HG03103 (cell line): ENCODE data around the gene ASCL5.

Experiments used
- ATAC-seq: cut with Tn5 transposase; IDR thresholded peaks from one replicate; pipeline ENCODE4 v1.9.1; 2021; ENCODE audit warnings: low read depth; ENCODE audit not compliant: unreplicated experiment

Gene ASCL5

GRCh38 chr1:201153474-201154388 is 26.7 kb upstream of the ASCL5 start:
- peak; percentile 53 for ATAC-seq

GRCh38 chr1:201149400-201149799 is 22.4 kb upstream of the ASCL5 start:
- no peak for ATAC-seq

- ATAC-seq = no peak
Measured at GRCh38 chr1:201147396-201148015, 20.5 kb upstream of the ASCL5 start.

DNA sequence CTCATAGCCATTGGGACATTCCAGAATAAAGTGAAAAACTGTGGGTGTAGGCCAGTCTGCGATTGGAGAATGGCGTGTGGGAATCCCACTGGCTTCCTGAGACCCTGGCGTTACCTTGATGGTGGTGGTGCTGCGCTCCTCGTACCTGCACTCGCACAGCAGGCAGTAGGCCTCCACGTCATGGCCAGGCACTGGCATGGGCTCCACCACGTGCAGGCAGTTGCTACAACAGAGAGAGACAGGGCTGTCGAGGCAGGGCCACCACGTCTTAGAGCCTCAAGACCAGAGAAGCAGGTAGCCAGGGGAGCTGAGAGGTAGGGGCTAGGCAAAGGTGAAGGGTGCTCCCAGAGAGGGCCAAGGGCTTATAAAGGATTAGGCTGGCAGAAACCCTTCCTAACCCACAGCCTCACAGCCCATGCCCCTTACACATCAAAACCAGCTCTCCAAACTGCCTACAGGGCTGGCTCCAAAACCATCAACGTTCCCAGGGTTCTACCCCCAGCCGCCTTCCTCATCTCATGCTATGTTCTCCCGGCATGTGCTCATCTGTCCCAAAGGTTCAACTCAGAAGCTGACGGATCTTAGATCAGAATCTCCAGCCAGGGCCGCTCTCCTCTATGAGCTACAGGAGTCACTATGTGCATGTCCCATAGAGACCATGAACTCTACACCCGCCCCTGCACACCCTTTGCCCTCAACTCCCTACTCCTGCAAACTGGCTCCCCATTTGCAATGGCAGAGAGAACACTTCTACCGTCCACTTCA is 19.8 kb upstream of the ASCL5 start:
- ATAC-seq = no peak

GRCh38 chr1:201145816-201146215 is 18.8 kb upstream of the ASCL5 start:
- ATAC-seq = no peak

- ATAC-seq = no peak
Measured at GRCh38 chr1:201145132-201145531, 18.1 kb upstream of the ASCL5 start.

DNA sequence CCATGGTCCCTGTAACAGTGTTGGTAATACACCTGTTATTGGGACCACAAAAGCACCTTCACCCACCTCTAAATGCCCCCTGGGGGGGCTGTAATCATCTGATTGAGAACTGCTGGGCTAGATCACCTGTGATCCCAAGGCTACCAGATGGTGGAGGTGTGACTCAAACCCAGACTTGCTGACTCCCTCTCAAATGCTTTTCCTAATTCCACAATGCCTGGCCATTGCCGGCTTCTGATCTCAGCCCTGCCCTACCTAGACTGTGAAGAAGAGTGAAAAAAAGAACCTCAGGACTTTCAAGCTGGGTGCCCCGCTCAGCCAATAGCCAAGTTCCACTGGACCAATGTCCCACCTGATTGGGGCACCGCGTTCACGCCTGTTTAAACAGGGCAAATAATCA is 17.7 kb upstream of the ASCL5 start:
- no peak for ATAC-seq

- ATAC-seq = no peak
Measured at GRCh38 chr1:201143726-201144635, 17.0 kb upstream of the ASCL5 start.

- ATAC-seq = no peak
Measured at GRCh38 chr1:201142849-201143725, 16.1 kb upstream of the ASCL5 start.

DNA sequence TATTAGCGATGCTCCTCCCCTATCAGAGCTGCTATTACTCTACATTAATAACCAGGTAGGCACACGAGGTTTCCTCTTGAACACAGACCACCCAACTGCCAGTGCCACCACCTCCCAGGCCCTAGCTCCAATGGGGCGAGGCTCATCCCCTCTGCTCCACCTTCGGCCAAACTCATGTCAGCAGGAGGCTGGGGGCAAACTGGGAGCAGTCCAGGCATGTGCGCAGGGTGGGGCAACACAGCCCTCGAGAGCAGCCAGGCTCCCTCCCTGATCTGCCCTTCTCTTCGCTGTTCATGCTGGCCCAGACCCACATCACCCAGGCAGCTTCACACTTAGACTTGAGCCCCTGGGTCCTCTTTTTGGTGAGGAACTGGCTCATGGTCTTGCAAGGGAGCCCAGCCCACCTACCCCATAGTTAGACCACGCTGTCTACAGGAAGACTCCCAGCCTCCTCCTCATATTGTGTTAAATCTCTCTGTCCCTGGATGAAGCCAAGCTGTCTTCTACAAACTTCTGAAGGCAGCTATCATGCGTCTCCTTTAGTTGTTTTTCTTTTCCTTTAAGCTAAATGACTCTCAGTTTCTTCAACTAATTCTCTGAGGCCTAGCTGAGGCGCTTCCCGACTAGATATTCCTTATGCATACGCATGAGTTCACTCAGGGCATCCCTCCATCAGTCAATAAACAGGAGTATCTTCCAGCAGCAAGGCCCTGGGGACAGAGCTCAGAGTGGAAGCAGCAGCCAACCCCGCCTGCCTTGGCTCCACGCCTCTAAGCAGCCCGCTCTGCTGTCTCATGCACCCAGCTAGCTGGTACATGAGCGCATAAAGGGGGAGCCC is 15.2 kb upstream of the ASCL5 start:
- no peak for ATAC-seq

DNA sequence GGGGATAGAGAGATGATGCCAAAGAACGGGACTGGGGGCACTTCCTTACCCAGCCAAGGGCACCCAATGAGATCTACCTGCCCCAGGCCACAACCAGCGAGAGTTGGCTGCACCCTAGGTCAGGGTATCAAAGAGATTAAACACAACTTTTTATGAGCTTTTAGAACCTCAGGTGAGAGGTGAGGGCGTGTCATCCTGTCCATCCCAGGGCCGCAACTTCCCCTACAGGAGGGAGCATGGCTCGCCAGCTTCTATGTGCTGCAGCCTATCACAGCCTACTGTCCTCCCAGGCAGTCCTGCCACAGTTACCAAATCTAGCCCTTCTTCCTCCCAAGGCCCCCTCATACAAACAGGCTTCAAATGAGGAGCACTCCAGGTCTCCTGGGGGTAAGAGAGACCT is 14.4 kb upstream of the ASCL5 start:
- ATAC-seq = no peak

GRCh38 chr1:201140941-201141260 is 13.9 kb upstream of the ASCL5 start:
- ATAC-seq = no peak

DNA sequence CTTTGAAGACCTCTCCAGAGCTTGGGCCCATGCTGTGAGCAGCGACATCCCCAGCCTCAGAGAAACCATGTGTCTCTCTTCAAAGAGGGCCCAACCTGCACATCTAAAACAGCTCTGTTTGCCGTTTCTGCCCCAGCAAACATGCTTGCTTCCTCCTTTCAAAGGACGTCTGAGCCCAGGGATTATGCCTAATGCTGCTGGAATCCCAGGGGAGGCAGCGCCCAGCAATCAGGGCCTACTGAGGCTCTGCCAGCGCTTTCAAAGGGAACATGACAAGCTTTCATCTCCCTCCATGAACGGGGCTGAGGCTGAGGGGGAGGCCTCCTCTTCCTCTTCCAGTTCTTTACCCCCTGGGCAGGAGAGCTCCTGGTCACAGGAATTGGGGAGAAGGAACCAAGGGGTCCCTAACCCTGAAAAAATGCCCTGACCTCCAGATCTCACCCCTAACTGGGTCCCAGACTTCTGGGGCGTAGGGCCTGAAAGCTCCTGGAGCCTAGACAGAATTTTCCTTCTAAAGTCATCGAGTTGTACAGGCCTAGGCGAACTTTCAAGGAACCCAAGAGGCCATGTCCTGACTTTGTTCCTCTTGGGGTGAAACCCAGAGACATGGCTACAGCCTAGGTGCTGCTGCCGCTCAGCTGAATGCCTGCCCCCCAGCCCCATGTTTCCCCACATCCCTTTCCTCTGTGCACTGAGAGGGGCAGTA is 13.4 kb upstream of the ASCL5 start:
- ATAC-seq = no peak

GRCh38 chr1:201139756-201140155 is 12.8 kb upstream of the ASCL5 start:
- no peak for ATAC-seq

DNA sequence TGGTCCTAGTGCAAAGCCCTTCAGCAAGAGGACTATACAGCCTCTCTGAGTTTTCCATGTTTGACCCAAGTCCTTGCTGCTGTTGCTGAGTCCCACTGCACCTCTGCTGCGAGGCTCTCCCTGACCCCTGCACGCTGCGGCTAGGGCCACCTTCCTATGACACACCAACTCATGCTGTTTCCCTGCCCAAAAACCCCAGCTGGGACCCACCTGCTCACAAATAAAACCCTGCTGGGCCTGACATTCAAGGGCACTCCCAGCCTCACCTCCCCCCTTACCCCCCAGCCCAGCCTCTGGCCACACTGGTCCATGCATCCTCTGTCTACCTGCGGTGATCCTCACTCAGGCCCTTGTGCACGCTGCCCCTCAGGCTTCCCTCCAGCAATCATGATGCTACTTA is 12.3 kb upstream of the ASCL5 start:
- ATAC-seq = no peak

DNA sequence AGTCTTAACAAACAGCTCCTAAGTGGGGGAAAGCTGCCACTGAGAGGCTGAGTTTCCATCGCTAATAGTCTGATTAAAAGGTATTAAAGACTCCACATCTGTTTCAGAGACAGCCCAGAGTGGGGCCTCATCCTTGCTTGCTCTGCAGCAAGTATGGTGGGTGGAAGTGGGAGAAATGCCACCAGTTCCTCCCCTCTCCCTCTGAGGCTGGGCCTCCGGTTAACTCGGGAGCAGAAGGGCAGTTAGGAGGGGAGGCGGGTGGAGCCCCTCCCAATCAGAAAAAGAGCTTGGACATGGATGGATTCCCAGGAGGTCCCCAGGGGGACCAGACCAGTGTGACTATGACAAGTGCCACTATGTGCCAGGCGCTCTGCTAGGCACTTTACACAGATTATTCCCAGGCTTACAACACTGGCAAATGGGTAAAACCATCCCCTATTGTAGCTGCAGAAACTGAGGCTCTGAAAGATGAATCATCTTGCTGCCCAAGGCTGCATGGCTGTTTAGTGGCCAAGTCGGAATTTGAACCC is 11.4 kb upstream of the ASCL5 start:
- no peak for ATAC-seq

DNA sequence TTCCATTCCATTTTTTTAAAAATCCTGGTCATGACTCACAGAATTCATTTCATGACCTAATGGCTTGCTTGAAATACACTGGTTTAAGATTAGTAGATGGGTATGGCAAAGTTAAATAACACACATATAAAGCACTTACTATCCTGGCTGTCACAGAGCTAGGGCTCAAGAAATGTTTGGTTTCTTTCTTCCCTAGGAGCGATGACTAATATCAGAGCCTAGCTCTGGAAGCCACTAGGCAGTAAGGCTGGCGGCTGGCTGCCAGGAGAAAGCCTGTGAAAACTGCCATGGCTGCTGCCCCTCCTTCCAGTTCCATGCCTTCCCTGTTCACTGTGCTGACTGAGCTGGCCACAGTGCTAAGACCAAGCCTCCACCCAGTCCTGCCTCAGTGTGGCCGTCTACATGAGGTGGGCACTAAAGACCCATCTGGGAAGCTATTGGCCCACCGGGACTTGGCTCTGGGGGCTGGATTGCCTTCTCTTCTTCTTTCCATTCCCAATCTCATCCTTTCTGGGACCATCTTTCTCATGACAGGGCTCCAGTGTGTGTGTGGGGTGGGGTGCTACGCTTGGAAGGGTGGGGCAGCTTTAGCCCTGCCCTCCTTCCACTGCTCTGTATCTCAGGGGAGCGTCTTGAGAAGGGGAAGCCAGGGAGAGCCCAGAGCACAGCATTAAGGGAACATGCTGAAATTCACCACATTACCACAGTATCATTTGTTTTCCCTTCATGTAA is 10.8 kb upstream of the ASCL5 start:
- ATAC-seq = no peak
